22Rv1 (cell line): ENCODE data around the gene KCNH1.
"Not testable (repeated sequence)": the region's sequence is repeated elsewhere in the genome, so short reads cannot be mapped to it uniquely, and the experiment has no call there.

Experiments used
- CTCF ChIP-seq: fragments of 450-650 bp; IDR thresholded peaks from 2 replicates; pipeline ENCODE4 v1.5.1; 2017; ENCODE audit warnings: mild to moderate bottlenecking
- ZFX ChIP-seq: fragments of 450-650 bp; IDR thresholded peaks from 2 replicates; pipeline ENCODE4 v1.6.1; 2017; ENCODE audit warnings: antibody characterized with exemption, borderline replicate concordance

GRCh38 chr1:210949940-210950546 is 183.9 kb downstream of the KCNH1 start:
- TF ChIP-seq CTCF: peak; percentile 96
- TF ChIP-seq ZFX: not testable (repeated sequence)
